Measurements from ENCODE around the gene NAGPA.

- TF ChIP-seq, protein P1, sequence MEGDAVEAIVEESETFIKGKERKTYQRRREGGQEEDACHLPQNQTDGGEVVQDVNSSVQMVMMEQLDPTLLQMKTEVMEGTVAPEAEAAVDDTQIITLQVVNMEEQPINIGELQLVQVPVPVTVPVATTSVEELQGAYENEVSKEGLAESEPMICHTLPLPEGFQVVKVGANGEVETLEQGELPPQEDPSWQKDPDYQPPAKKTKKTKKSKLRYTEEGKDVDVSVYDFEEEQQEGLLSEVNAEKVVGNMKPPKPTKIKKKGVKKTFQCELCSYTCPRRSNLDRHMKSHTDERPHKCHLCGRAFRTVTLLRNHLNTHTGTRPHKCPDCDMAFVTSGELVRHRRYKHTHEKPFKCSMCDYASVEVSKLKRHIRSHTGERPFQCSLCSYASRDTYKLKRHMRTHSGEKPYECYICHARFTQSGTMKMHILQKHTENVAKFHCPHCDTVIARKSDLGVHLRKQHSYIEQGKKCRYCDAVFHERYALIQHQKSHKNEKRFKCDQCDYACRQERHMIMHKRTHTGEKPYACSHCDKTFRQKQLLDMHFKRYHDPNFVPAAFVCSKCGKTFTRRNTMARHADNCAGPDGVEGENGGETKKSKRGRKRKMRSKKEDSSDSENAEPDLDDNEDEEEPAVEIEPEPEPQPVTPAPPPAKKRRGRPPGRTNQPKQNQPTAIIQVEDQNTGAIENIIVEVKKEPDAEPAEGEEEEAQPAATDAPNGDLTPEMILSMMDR (IDR thresholded peaks at IDR 0.05) = no peak
- TF ChIP-seq POLR2A (IDR thresholded peaks at IDR 0.05) = no peak
- no peak for TF ChIP-seq POLR2AphosphoS5 (IDR thresholded peaks at IDR 0.05)
Measured at GRCh38 chr16:5032748-5033167, 977 bp downstream of the NAGPA start.

Measured in suprapubic skin (tissue), 4 donors.